Posterior cingulate gyrus (tissue), 11 donors: ENCODE data around the gene THRB.

Experiments
- DNase-seq, 10 donors: peaks; one replicate each; pipeline versions ENCODE4 v3.0.0 to v3.0.0-alpha.2; 2020 to 2021; ENCODE audit warnings: mixed read lengths in 3 of 10
- intact Hi-C: fragments of 100-400 bp; cut with DNase I; formaldehyde crosslinking; loops from one replicate; pipeline ENCODE4 v1.15.1; 2023

THRB gene

DNA sequence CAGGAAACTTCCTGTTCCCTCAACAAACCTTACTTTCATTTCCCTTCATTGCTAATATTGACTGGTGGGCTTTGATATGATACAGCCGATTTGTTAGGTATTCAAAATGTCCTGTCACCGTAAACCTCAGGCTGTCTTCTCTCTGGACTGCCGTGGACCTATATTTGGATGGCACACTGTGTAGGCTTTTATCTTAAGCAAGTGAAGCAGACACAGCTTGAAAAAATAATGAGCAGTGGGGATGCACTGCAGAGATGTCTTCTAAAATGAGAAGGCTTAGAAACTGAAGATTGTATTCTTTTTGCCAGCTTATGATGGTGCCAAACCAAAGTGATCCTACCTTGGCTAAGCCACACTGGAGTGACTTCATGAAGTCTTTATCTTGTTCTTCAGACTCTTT, 283.3 kb downstream of the THRB start:
- intact Hi-C loops = no loop called here
- DNase-seq = no peak

DNA sequence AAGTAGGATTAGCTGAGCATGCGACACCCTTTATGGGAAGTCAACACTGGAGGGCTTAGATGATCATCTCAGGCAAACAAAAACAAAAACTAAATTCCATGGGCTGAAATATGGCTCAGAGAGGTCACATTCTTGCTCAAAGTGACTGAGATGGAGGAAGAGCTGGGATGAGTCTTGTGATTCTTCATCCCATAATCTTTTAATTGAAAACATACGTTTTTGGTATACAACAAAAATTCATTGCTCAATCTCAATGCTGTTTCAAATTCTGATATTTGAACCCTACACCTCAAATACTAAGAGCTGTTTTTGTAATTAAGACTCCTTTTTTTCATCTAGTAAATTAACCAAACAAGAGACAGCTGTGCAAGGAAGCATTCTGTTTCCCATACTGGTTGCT, 292.6 kb downstream of the THRB start:
- intact Hi-C loops = no loop called here
- no peak for DNase-seq

DNA sequence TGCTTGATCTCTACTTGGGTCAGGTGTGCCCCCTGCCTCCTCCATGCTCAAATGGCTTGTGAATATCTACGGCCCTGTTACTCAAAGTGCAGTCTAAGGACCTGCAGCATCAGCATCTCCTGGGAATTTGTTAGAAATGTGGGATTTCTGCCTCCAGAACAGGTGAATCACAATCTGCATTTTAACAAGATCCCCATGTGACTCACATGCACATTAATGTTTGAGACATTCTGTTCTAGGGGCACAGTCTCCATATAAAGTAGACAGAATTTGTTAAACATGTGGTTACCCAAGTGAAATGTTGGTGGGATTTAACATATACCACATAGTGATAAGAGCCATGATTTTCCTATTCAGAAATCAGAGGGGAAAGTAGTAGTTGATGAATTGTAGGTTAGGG, 293.3 kb downstream of the THRB start:
- intact Hi-C loops = no loop called here
- no peak for DNase-seq

DNA sequence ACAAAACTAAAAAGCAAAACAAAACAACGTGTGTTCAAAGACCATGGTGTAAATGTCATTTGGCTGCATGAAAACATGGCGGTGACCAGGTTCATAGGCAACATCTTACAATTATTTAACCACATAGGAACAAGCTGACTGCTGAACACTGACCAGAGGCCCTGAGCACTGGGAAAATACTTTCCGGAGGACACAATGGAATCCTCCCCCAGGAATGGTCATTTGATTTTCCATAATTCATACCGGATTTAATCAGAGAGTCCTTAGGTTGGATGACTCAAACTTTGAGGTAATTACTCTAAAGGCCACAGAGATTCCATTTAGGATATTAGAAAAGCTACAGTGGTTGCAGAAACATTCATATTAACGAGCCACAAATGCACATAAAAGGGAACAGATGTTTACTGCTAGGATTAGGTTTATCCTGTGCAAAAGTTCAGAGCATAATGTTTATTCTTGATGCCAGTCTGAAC, 294.8 kb downstream of the THRB start:
- DNase-seq = no peak
- intact Hi-C loops = no loop called here

DNA sequence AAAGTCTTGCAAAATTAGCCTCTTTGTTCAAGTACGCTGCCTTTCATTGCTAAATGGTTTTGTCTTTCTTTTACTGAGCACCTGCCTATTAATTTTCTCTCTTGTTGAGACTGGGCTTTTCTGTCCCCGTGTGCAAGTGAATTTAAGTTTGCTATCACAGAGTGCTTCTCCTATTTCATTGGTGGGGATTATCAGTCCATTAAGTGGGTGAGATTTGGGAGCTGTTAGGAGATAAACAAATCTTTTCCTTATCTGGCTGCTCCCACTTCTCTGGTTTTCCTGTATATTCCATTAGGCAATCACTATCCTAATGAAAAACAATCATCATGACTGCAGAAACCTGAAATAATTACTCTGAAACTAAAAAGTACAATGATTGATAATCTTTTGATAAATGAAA, 295.4 kb downstream of the THRB start:
- DNase-seq = no peak
- intact Hi-C loops = no loop called here

DNA sequence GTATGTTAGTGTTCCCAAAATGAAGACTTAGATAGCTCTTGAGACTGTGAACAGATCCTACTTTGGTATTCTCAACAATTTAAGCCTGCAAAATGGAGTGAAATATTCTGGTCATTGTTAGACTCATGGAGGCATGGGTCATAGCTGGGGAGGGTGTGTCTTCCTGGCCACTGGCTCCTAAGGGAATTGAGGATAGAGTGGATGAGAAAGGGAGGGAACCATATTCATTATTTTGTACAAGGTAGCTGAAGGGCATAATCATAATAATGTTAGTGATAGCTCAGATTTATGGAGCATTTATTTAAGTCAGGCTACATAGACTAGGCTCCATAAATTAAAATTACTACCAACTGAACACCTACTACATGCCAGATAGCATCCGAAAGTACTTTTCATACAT, 295.9 kb downstream of the THRB start:
- DNase-seq = no peak
- intact Hi-C loops = no loop called here

DNA sequence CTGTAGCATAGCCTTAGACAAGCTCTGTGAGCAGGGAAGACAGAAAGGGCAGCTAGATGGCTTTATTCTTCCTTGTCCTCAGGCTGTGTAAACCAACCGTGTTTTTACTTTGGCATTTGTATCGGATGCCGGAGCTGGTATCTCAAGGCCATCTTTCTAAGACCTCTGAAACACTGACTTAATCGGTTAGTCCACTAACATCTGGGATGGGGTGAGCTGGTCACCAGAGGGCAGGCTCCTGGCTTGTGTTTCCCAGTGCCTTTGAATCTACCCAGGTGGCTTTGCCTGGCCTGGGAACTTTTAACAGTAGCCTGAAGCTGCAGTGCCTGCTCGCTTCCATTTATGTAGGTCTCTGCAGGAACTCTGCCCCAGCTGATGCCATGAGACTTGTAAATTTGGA, 296.8 kb downstream of the THRB start:
- no peak for DNase-seq
- intact Hi-C loops = no loop called here

DNA sequence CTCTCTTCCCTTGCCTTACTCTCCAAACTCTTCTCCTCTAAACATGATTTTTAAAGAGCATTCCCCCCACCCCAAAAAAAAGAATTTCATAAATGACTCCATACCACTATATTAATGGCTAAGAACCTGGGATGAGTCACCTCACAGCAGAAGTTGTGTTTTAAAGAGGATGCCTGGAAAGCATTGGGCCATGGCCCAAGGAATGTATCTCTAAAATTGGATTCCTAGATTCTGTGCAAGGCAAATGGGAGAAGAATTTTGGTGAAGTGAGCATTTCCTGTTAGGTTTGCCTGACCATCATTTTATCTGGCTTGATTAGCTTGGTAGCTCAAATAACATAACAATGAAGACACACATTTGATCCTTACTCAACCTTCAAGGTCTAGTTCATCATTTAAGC, 298.1 kb downstream of the THRB start:
- no peak for DNase-seq
- intact Hi-C loops = no loop called here

DNA sequence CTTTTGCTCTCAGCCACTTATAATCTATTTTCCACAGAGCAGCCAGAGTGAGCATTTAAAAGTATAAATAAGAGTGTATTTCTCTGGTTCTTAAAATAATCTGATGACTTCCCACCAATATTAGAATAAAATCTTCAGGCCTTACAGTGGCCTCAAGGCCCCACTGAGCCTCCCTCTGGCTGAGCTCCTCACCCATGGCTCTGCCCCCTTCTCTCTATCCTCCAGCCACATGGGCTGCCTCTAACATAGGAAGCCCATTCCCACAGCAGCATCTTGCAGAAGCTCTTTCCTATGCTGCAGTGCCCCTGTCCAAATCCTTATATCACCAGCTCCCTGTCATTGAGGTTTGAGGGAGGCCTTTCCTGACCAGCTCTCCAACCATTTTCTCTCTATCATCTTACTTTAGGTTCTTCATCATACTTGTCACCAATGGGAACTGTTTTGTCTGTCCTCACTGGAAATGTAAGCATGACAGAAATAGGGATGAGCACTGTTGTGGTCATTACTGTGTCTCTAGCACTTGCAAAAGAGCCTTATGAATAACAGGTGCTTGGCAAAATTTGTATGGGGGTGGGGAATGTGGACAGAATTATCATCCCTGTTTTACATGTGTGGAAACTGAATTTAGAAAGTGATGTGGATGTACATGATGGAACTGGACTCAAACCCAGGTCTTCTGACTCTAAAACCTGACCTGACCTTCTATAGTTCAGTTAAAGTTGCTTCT, 299.0 kb downstream of the THRB start:
- no peak for DNase-seq
- intact Hi-C loops = no loop called here

DNA sequence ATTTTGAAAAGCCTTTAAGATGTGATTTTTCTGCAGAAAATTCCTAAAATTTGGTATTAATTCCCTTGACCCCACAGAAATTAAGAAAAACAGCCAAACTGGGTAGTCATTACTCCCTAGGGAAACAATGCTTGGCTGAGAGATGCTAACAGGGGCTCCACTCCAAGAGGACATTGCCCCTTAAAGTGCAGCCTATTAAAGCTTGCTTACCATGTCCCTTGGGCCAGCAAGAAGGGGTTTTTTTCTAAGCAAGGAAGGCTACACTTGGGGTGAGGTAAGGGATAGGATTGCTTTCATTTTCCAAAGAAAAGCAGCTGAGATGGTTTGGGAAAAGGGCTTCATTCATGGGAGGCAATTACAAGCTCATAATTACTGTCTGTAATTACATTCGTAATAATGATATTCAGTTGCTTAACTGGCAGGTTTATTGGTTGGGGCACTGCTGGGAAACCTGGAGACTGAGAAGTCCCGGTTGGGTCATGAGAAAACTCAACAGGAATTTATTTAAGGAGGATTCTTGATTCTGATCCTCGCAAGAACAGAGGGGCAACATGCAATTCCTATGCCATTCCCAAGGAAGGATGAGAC, 302.1 kb downstream of the THRB start:
- intact Hi-C loops = no loop called here
- DNase-seq = no peak

DNA sequence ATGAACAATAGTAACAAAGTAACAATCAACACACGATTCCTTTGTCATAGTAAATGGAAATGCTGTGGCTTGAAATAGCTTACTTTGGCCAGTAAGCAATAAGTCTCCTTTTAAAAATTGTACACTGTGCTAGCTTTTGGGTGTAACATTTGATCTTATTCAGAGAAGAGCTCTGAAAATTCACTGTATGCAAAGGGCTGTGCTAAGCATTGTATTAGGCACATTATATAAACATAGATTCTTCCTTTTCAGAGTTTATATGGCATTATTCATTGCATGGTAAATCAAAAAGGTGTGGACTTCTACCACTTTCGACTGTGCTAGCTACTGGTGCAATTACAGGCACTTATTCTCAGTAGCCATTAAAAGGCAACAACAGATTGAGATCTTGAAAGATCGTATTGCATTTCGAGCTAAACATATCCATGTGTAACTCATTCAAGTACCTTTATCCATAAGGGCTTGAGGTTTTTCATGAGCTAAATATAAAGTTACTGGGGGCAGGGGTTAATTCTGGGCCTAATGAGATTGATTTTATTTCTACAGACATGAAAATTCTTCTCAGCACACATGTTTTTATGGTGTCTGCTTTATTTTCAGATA, 302.7 kb downstream of the THRB start:
- no peak for DNase-seq
- intact Hi-C loops = no loop called here

DNA sequence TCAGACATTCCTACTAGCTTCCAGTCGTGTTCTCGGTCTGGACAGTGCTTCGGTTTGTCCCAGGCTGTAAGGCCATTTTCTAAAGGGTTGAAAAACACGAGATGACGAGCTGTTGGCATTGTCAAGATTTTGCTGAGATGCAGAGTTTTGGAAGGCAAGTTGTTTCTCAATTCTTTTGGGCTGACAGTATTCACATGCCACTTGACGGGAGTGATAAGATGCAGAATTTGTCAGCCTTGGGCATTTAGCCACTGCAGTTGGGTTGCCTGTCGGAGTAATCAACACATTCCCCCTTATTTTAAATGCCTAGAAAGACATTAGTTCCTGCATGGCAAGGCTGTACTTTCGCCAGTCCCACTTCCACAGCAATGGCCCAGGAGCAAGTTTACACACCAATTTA, 304.4 kb downstream of the THRB start:
- intact Hi-C loops = no loop called here

DNA sequence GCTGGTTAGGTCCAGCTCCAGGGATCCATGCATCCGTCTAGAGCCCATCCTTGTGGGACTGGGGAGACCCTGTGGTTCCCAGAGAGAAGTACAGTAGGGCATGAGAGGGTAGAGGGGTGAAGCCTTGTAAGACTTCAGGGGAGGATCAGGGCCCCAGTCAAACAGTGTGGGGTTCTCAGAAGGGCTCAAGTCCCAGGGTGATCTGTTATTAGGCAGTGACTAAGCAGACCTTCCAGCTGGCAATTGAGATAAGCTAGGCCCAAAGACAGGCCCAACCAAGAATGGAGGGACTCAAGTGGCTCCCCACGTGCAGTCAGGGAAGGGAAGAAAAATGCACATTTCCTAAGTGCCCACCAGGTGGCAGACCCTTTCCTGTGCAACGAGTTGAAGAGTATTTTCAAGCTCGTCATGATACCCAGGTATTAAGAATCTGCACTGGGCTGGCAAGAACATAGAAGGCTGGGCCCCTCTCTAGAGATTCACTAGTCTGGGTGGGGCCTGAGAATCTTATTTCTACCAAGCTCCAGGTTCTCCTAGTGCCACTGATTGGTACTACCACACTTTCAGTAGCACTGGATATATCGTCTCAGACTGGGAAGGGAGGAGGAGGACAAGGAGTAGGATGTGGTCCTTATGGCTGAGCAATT, 308.8 kb downstream of the THRB start:
- peak in 6 of 10 donors; percentile 9 to 56 (median 42) for DNase-seq
- intact Hi-C loops = loop anchor here (5.0 to 10.0 kb wide), 2 partner anchors 51 to 499 kb away; no protein-coding TSS in a partner anchor

More for the DNA sequence above, 304.4 kb downstream of the THRB start:
- DNase-seq = no peak

DNA sequence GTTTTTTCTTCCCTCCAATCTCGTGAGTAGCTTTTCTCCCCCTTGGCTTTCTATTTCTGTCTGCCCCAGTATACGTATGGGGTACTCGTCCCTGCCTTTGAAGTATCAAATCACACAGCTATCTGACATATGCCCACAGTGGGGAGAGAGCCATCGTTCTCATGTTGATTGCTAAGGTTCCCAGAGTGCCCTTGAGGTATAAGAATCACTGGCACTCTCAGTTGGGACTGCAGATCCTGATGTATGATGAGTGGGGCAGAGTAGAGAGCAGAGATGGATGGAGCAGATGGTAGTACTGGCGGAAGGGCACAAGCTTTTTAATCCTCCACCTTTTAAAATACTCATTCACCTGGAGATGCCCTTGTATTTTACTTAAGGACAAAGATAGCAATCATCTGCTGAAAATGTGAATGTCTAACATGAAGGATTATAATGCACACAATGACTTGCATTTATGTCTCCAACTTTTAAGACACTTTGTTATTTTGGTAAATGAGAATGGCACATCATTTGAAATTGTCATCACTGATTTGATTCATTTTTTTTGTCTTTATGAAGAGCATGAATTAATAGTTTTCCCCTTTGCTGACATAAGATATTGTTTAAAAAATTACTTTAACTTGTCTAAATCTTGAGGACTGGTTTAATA, 310.0 kb downstream of the THRB start:
- intact Hi-C loops = loop anchor here (5.0 to 10.0 kb wide), 2 partner anchors 53 to 500 kb away; no protein-coding TSS in a partner anchor
- no peak for DNase-seq

DNA sequence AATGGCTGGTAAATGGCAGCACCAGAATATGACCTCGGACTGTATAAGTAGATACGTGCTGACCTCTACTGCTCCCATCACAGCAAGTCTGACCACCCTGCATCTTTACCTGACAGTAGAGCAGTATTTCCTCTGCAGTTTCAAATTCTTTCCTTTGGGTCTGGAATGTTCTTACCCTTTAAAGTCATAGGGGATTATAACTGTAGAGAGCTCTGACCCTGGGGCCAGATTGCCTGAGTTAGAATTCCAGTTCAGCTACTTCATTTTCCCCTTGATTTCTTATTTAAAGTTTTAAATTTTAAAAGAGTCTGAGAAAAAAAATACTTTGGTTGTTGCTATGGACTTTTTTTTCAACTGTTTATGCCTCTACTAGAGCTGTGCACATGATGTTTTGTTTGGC, 311.9 kb downstream of the THRB start:
- DNase-seq = no peak
- intact Hi-C loops = loop anchor here (10.0 kb wide), 1 partner anchor 502 kb away; no protein-coding TSS in a partner anchor

DNA sequence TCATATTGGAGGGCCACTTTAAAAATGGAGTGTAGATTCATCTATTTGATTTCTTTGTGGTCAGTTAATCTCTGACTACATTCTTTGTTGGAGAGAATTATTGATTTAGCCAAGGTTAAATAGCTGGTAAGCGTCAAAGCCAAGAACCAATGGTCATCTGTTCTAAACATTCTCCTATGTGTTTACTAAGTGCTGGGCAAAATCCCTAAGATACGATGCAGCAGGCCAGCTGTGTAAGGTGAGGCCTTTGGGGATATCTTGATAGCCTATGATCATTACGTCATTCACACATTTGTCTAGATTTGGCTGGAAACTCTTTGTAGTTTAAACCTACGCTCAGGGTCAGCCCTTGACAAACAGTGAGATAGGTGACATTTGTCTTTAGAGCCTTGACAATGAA, 313.4 kb downstream of the THRB start:
- DNase-seq = no peak
- intact Hi-C loops = loop anchor here (10.0 kb wide), 1 partner anchor 504 kb away; no protein-coding TSS in a partner anchor

DNA sequence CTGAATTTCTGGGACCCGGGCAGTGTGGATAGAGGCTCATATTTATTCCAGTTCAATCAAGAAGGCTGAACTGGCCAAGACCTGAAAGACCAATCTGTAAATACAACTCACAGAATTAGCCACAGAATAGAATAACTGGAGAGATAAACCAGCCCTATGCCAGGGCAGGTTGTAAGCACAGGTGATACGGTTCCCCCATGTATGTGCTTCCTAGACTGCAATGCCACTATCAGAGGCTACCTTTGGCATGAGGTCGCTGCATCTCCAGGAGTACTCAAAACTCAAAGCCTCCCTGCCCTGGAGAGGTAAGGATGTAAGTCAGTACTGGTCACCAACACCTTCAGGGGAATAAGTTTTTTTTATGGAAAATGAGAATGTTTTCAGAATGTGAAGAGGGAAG, 314.0 kb downstream of the THRB start:
- intact Hi-C loops = loop anchor here (10.0 kb wide), 1 partner anchor 504 kb away; no protein-coding TSS in a partner anchor
- DNase-seq = no peak

DNA sequence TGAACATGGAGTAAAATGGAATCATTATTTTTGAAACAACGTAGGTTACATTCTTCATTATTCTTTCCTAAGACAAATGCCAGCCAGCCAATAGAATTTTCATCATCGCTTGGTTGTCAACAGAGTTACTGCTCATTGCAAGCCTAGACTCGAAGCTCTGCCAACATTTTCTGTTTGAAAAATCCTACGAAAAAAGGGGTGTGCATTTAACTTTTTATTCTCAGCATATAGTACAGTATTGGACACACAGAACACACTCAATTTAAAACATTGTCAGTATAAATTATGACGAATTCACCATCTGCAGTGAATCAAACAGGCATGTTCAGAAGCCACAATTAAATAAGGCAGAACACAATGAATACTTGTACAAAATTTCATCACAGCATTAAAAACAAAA, 317.4 kb downstream of the THRB start:
- no peak for DNase-seq
- intact Hi-C loops = no loop called here

DNA sequence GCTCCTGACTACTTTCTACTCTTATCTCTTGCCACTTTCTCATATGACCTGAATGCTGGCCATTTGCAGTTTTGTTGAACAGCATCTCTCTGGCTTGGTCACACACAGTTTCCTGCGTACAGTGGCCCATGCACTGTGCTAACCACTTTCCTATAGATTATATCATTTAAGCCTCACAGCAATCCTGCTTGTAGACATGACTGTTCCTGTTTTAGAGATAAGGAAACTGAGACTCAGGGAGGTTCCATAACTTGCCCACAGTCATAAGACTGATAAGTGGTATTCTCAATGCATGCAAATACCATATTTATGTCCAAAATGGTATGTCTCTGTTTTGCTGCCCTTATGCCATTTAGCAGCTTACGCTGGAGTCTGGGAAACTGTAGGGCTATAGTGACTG, 320.0 kb downstream of the THRB start:
- intact Hi-C loops = no loop called here

DNA sequence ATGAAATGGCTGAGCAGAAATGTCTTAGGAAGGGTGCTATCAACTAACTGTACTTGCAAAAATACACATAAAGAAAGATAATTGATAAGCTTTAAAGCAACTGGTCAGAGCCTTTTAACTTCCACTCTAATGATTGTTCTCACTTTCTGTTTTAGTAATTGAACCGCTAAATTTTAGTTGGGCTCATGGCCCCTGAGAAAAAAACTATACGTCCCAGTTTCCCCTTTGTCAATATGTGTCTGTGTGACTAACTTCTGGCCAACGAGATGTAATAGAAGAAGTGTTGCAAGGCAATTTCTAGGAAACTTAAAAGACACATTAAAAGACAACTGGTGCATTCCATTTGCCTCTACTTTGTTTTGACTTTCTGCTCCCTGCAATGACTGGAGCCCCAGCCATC, 325.7 kb downstream of the THRB start:
- DNase-seq = no peak
- intact Hi-C loops = no loop called here

More for the DNA sequence above, 320.0 kb downstream of the THRB start:
- DNase-seq = no peak

DNA sequence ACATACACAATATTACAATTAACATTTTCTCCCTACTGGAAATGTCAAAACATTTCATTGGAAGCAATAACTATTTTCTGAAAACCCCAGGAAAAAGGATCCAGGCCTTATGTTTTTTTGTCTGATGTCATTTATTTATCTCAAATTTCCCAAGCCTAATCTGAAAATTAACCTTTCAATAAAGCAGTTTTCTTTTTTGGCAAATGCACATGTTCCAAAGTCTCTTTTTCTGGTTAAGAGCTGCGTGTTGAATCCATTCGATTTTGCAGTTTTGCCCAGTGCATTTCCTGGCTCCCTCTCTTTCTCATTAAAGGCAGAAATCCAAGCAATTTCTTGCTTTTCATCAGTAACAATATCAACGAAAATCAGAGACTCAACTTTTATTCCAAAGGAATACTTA, 327.2 kb downstream of the THRB start:
- DNase-seq = no peak
- intact Hi-C loops = no loop called here
